ENCODE measurements around the gene HTR5A. TPM values are rescaled to one million over a fixed set of nuclear protein-coding genes. Genes with fewer than 3 reads are reported as not detected.

HTR5A gene
- total and polyA plus RNA-seq, 10 of the 15 experiments (the other 5 are each of a cell fraction or from before 2014, with no cell fraction given) = not detected

- no peak for TF ChIP-seq ZBTB11 (CRISPR knock-in tag; IDR thresholded peaks at IDR 0.05)
- no peak for TF ChIP-seq NFIC (IDR thresholded peaks at IDR 0.05; ENCODE audit: low read depth, low read length)
- no peak for TF ChIP-seq RAD21 (IDR thresholded peaks at IDR 0.05; ENCODE audit: insufficient read depth, low read depth, low read length)
- no peak for TF ChIP-seq PML (IDR thresholded peaks at IDR 0.05; ENCODE audit: low read length)
- TF ChIP-seq POU2F2 (IDR thresholded peaks at IDR 0.05; ENCODE audit: borderline replicate concordance, low read depth, low read length) = no peak
- no peak for TF ChIP-seq GABPA (IDR thresholded peaks at IDR 0.05; ENCODE audit: low read depth)
- TF ChIP-seq BACH1 (IDR thresholded peaks at IDR 0.05; ENCODE audit: borderline replicate concordance) = no peak
- no peak for TF ChIP-seq NR2C1 (IDR thresholded peaks at IDR 0.05)
- no peak for TF ChIP-seq ZNF274 (IDR thresholded peaks at IDR 0.05; ENCODE audit: insufficient read depth, insufficient read length)
- TF ChIP-seq, protein P1, sequence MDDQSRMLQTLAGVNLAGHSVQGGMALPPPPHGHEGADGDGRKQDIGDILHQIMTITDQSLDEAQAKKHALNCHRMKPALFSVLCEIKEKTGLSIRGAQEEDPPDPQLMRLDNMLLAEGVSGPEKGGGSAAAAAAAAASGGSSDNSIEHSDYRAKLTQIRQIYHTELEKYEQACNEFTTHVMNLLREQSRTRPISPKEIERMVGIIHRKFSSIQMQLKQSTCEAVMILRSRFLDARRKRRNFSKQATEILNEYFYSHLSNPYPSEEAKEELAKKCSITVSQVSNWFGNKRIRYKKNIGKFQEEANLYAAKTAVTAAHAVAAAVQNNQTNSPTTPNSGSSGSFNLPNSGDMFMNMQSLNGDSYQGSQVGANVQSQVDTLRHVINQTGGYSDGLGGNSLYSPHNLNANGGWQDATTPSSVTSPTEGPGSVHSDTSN (IDR thresholded peaks at IDR 0.05; ENCODE audit: insufficient replicate concordance, low read depth, low read length) = no peak
- TF ChIP-seq MTA3 (IDR thresholded peaks at IDR 0.05; ENCODE audit: borderline replicate concordance, low read length) = no peak
- no peak for TF ChIP-seq RELA (IDR thresholded peaks at IDR 0.05; ENCODE audit: borderline replicate concordance, partially characterized antibody)
- TF ChIP-seq TCF7 (IDR thresholded peaks at IDR 0.05; ENCODE audit: borderline replicate concordance) = no peak
- no peak for TF ChIP-seq ASH2L (IDR thresholded peaks at IDR 0.05; ENCODE audit: borderline replicate concordance, low read depth)
Observed at GRCh38 chr7:155106356-155106755, 36.2 kb downstream of the HTR5A start (continued).

Data from GM12878 (cell line).